ENCODE results near the gene TFEB. TPM values are rescaled to one million over a fixed set of nuclear protein-coding genes. Genes with fewer than 3 reads are reported as not detected.

The TFEB gene
- total RNA-seq, 1 experiment from 2014 or later: 1.8 TPM

- Histone ChIP-seq H3K36me3 (ENCODE audit: insufficient read depth, low read length, poor library complexity, severe bottlenecking) (no peaks in the 10 kb centered on the region), H3K27me3 (replicated peaks; ENCODE audit: insufficient read depth, low read depth, low read length, poor library complexity) (no peaks in the 10 kb centered on the region), H3K27ac (ENCODE audit: low read depth, low read length, poor library complexity, severe bottlenecking) (no peak overlapping the region), H3K9me3 (ENCODE audit: low read depth, low read length, poor library complexity, severe bottlenecking) (no peaks in the 10 kb centered on the region), H3K4me1 (ENCODE audit: insufficient read depth, low read length, poor library complexity, severe bottlenecking) (peaks cover 47% of the 10 kb centered on the region), H3K4me3 (ENCODE audit: low read depth, low read length, poor library complexity, severe bottlenecking) (no peak overlapping the region)
- intact Hi-C loops (cut with micrococcal nuclease; ENCODE audit: unreplicated experiment): no loop called here
- DNase-seq (ENCODE audit: low spot score): no peak
- POLR2A ChIA-PET (ENCODE audit: low non-redundant PET): no interaction called here
- no TSS peak for BruUV-seq (replicated peaks)
- CTCF ChIA-PET: no interaction called here
- TF ChIP-seq CTCF (conservative IDR thresholded peaks at IDR 0.05; ENCODE audit: low read depth, low read length): no peak
- TF ChIP-seq EZH2 (IDR thresholded peaks at IDR 0.05; ENCODE audit: borderline replicate concordance, low read depth, low read length, poor library complexity, severe bottlenecking): no peak
These were observed 15.8 kb downstream of the TFEB start for GRCh38 chr6:41719436-41720261.

- Histone ChIP-seq H3K9me3 (ENCODE audit: low read depth, low read length, poor library complexity, severe bottlenecking) (no peaks in the 10 kb centered on the region), H3K27me3 (replicated peaks; ENCODE audit: insufficient read depth, low read depth, low read length, poor library complexity) (no peaks in the 10 kb centered on the region), H3K4me1 (ENCODE audit: insufficient read depth, low read length, poor library complexity, severe bottlenecking) (peaks cover 39% of the 10 kb centered on the region), H3K36me3 (ENCODE audit: insufficient read depth, low read length, poor library complexity, severe bottlenecking) (no peaks in the 10 kb centered on the region), H3K27ac (ENCODE audit: low read depth, low read length, poor library complexity, severe bottlenecking) (no peak overlapping the region), H3K4me3 (ENCODE audit: low read depth, low read length, poor library complexity, severe bottlenecking) (no peak overlapping the region)
- POLR2A ChIA-PET (ENCODE audit: low non-redundant PET): no interaction called here
- CTCF ChIA-PET: no interaction called here
- no TSS peak for BruUV-seq (replicated peaks)
- TF ChIP-seq CTCF (conservative IDR thresholded peaks at IDR 0.05; ENCODE audit: low read depth, low read length) (no peak), EZH2 (IDR thresholded peaks at IDR 0.05; ENCODE audit: borderline replicate concordance, low read depth, low read length, poor library complexity, severe bottlenecking) (no peak)
- no peak for DNase-seq (ENCODE audit: low spot score)
- intact Hi-C loops (cut with micrococcal nuclease; ENCODE audit: unreplicated experiment): no loop called here
These were observed 16.6 kb downstream of the TFEB start for GRCh38 chr6:41718828-41719227.

- ChIA-PET POLR2A (ENCODE audit: low non-redundant PET) (no interaction called here), CTCF (no interaction called here)
- intact Hi-C loops (cut with micrococcal nuclease; ENCODE audit: unreplicated experiment): no loop called here
- peak; percentile 41 for DNase-seq (ENCODE audit: low spot score)
- peak overlapping the region; percentile 52 for H3K27ac ChIP-seq (ENCODE audit: low read depth, low read length, poor library complexity, severe bottlenecking)
- no peaks in the 10 kb centered on the region for H3K27me3 ChIP-seq (replicated peaks; ENCODE audit: insufficient read depth, low read depth, low read length, poor library complexity)
- no peak for TF ChIP-seq CTCF (conservative IDR thresholded peaks at IDR 0.05; ENCODE audit: low read depth, low read length)
- no peak for TF ChIP-seq EZH2 (IDR thresholded peaks at IDR 0.05; ENCODE audit: borderline replicate concordance, low read depth, low read length, poor library complexity, severe bottlenecking)
- H3K9me3 ChIP-seq (ENCODE audit: low read depth, low read length, poor library complexity, severe bottlenecking): no peaks in the 10 kb centered on the region
- H3K36me3 ChIP-seq (ENCODE audit: insufficient read depth, low read length, poor library complexity, severe bottlenecking): no peaks in the 10 kb centered on the region
- no peak overlapping the region for H3K4me3 ChIP-seq (ENCODE audit: low read depth, low read length, poor library complexity, severe bottlenecking)
- peaks cover 31% of the 10 kb centered on the region for H3K4me1 ChIP-seq (ENCODE audit: insufficient read depth, low read length, poor library complexity, severe bottlenecking)
- no TSS peak for BruUV-seq (replicated peaks)
These were observed 18.0 kb downstream of the TFEB start for GRCh38 chr6:41717392-41717736.
